NCI-H526 (cell line): ENCODE results near the gene LRRK1.
A peak's percentile ranks its signal among the peaks of the same experiment; 100 is the strongest.

ENCODE experiments used
- DNase-seq, 2 experiments: peaks; one replicate each; lab custom pipeline; 2025; lab: John Stamatoyannopoulos, UW

The LRRK1 gene

DNA sequence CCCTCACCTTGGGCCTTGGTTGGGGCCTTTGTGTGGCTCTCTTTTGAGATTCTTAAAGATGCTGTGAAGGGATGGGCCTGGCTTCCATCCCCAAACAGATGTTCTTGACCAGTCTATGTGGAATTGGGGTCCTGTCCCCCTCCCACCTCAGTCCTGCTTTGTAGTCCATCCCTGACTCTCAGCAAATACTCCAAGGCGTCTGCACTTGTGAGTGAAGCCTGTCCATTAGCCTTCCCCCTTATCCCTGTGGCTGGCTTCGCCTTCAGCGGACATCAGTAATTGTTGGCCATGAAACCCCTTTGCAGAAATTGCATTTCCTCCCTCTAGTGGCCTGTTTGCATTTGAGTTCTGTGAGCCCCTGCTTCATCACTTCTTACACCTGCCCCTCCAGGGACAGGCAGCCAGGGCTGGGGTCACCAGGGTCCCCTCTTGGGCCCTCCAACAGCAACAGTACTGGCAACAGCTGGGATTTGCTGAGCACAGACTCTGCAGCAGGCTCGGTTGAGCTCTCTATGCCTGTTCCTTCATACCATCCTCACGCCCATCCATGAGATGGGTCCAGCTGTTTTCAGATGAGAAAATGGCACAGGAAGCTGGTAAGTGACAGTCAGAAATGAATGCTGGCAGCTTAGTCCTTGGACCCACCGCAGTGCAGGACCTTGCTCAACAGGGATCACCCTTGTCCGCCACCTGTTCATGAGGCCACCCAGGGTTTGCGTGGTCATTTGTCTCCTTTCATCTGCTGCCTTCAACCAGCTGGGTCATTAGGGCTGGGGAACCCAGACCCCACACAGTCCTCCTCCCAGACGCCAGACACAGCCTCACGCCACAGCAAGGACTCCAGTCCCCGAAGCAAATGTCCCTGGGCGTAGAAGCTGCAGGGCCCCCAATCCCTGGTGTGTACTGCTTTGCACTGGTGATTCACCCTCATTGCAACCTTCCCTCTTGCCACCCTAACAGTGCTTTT is 8.9 kb upstream of the LRRK1 start:
- DNase-seq: peak in 1 of 2 experiments; percentile 10

DNA sequence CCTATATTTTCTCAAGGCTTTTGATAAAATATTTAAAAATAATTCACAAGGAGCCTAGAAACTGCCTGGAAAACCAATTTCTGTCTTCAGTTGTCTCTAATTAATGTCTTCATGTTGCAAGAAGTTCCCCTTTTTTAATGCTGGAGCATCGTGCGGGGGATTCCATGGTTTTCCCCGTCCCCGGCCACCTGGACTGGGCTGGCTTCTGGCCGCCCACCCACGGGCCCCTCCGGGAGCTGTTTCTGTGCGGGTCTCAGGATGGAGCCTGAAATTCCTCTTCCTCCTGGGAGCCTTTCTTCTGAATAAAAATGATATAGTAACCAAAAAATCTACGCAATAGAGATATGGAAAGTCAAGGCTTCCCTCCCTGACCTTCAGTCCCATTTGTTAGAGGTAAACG is 8.1 kb upstream of the LRRK1 start:
- no peak for DNase-seq

DNA sequence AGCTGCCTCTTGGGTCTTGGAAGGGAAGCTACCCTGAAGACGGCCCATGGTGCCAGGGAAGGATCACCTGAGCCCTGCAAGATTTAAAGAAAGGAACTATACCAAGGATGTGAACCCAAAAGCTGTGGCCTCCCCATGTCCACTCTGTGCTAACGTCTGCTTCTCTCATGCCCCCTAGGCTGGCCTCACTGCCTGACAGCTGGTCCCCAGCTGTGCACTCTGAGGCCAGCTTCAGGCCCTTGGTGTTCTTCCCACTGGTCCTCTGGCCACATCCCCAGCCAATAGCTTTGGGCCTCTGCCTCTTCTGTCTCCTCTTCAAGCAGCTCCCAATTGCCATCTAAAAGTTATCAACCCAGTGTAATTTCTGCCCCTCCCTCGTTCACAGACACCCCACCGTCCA is 5.2 kb upstream of the LRRK1 start:
- DNase-seq: no peak

GRCh38 chr15:100914876-100915275 is 4.3 kb upstream of the LRRK1 start:
- DNase-seq: peak in 1 of 2 experiments; percentile 32

DNA sequence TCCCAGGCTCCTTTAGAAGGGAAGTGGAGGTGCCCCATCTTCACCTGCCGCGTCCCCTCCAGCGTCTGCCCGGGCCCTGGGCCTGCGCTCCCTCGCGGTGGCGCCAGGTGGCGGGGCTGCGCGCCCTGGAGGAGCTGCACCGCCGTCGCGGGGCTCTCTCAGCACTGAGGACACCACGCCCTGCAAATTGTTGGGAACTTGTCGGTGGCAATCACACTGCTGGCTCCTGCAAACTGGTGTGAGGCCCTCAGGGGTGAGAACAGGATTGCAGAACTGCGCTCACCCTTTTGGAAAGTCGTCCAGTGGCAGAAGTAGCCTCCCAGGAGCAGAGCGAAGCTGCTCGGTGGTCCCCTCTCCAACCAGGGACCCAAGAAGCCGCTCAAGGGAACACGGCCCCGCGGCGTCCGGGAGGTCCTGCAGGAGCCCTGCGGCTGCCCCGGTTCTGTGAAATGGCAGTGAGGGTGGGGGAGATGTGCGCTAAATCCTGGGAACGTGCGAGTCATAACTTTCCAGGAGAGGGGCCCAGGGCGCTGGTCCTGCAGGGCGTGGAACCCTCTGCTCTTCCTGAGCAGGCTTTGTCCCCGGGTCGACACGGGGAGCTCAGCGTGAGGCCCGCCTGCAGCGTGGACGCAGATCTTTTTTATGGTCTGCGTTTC is 995 bp upstream of the LRRK1 start:
- DNase-seq: peak; percentile 53 to 90

DNA sequence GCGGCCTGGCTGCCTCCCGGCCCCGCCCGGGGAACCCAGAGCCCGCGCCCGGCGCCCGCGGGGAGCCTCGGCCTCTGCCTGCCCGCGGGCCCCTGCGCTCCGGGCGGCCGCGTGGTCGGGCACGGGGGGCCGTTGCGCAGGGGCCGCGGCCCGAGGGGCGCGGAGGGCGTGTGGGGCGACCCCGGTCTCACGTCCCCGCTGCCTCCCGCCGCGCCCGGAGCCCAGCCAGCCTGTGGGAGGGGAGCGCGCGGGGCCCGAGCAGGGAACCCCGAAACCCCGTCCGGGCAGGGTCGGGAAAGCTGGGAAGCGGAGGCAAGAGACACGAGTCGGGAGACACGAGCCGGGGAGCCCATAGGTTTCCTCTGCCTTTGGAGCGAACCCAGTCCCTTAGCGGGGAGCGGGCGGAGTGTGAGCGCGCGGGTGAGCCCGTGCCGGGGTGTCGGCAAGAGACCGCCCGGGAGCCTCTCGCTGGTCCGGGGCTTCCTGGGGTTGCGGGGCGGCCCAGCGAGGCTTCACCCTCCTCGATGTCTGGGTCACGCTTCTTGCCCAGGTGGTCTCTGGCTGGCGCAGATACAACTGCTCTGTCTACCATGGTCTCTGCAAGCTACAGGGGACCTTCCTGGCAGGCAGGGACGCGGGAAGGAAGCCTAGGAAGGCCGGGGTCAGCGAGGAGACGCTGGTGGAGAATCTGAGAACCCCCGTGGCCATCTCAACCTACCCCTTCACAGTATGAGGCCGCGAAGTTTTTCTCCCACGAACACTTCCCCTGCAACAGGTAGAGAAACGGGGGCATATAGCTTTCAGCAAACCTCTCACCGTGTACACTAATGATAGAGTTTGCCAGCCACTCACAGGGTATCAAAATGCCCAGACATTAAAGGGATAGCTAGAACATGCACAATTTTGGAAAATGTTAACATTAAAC is 586 bp downstream of the LRRK1 start:
- peak in 1 of 2 experiments; percentile 45 for DNase-seq

- DNase-seq: no peak
These were observed 1.5 kb downstream of the LRRK1 start for GRCh38 chr15:100920516-100921135.

DNA sequence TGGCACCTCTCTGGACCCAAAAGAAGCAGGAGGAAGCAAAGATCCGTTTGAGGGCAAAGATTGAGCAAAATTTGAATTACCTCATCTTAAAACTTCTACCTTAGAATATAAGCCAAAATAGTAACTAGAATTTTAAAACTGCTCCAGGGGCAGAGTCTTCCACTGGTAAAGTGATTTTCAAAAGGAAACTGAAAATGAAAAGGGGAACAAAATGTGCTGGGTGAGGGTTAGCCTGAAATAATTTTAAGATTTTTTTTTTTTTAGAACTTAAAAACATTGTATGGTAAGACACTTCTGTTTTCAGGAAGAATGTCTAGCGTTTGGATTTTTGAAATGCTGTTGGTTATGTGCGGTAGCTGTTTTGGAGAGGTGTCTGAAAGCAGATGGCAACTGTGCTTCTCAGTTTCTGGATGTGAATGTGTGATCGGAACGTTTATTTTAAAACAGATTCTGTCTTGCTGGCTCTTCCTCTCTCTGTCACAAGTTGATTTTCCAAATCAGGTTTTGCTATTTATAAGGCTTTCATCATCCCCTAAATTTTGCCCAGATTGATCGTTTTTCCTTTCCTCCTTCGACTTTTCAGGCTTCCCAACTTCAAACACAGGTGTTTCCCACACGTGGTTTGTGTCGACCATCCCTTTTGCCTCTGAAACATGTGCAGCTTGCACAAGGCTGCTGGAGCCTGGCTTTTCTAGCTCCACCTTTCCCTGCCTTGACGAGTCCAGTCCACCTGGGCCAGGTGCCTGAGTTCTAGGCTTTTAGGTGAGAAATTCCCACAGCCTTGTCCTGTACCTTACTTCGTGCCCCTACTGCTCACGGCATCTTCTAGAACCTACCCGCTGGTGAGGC is 3.3 kb downstream of the LRRK1 start:
- DNase-seq: no peak

DNA sequence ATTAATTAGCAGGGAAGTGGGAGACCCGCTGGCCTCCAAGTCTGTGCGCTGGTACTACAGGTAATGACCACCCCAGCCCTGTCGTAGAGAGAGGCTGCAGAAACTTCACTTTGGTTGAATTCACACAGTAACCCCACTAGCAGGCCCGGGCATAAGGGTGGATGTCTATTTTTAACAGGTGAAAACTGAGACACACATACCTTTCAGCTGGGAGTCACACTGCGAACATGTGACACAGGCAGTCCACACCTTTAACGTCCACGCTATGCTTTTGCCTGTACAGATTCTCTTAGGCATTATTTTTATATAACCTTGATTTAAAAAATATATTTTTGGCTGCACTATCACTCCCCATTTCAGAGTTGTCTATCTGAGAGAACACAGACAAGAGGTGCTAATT is 3.9 kb downstream of the LRRK1 start:
- DNase-seq: no peak

GRCh38 chr15:100923902-100924301 is 4.7 kb downstream of the LRRK1 start:
- no peak for DNase-seq

GRCh38 chr15:100924436-100924835 is 5.3 kb downstream of the LRRK1 start:
- peak in 1 of 2 experiments; percentile 7 for DNase-seq

- no peak for DNase-seq
These were observed 6.3 kb downstream of the LRRK1 start for GRCh38 chr15:100925480-100925879.

GRCh38 chr15:100926258-100926657 is 7.1 kb downstream of the LRRK1 start:
- DNase-seq: no peak

- DNase-seq: no peak
These were observed 8.0 kb downstream of the LRRK1 start for GRCh38 chr15:100926971-100927756.

DNA sequence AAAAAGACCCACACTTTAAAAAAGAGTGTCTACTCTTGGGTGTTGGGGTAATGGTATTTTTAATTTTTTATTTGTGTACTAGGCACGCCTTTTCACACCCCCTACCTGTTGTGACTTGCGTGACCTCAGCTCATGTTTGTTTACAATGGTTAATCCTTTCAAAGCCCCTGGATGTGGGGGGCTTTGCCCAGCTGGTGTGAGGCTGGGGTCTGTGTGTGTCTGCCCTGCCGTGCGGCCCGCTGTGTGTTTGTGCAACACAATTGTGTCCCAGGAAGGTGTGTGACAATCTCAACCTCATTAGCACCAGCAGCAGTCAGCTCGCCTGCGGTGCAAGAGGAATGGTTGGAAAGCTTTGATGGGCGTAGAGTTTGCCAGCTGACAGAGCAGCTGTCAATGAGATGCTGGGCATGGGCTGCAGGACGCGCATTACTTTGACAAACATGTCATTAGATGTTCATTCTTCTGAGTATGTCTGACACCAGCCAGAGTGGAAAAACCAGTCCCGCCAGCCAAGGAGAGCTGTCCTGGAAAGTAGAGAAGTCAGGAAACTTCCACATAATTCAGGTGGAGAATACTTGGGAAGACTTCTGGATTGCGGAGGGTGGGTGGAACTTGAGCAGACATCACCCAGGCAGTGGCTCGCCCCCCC is 9.6 kb downstream of the LRRK1 start:
- DNase-seq: peak; percentile 44 to 80

- DNase-seq: peak; percentile 29 to 62
These were observed 10.5 kb downstream of the LRRK1 start for GRCh38 chr15:100929641-100930042.

GRCh38 chr15:100930306-100930848 is 11.2 kb downstream of the LRRK1 start:
- DNase-seq: no peak

DNA sequence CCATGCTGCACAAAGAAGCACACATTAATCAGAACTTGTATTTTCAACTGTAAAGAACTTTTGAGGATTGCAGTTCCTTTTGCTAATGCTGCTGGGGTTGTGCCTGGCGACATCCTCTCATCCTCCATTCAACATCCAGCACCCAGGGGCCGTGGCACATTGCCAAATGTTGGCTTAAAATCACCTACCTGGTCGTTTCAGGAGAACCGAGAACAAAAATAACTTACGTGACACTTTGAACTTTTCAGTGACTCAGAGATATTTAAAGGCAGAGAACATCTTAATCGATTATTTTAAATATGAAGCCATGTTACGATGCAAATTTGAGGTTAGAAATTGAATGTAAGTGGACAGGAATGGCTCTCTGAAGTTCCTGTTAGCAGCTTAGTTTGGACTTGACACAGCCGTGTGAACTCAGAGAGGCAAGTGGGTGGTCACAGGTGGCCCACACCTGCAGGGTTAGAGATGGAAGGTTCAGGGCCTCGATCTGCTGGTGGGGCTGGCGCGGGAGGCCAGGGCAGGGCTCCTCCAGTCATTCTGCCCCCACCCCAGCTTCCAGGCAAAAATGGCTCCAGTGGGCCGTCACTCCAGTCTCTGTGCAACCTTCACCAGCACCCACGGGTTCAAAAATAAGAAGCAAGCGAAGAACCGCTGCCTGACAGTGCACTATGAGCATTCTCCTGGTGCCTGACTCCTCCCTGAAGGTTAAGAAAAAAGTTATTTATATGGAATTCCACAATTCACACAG is 12.2 kb downstream of the LRRK1 start:
- DNase-seq: no peak
